ENCODE measurements around the gene RXRA.

RXRA gene

GRCh38 chr9:134370213-134370492 lies 43.9 kb downstream of the RXRA start:
- Histone ChIP-seq H4K91ac (ENCODE audit: low read depth, low read length) (no peak overlapping the region), H3K4me1 (ENCODE audit: control insufficient read depth in 1 of 2, insufficient read depth in 2 of 2, low read length in 2 of 2) (peaks cover 40 to 48% of the 10 kb centered on the region in 2 experiments), H3K9me3 (ENCODE audit: insufficient read depth, low read depth, low read length) (peaks cover 2% of the 10 kb centered on the region), H2BK12ac (ENCODE audit: low read length) (no peak overlapping the region), H2BK120ac (ENCODE audit: insufficient read depth, low read length, poor library complexity) (no peak overlapping the region), H2AFZ (ENCODE audit: insufficient read depth, low read length, poor library complexity) (no peak overlapping the region), H2AK5ac (ENCODE audit: low read length) (no peak overlapping the region), H3K27ac (ENCODE audit: low read depth, low read length) (no peak overlapping the region), H3K9ac (ENCODE audit: low read length) (no peak overlapping the region), H3K4me3 (ENCODE audit: low read depth, low read length) (no peak overlapping the region), H4K12ac (ENCODE audit: low read depth, low read length) (no peak overlapping the region), H3K36me3 (ENCODE audit: control insufficient read depth in 1 of 2, insufficient read depth in 2 of 2, low read length in 2 of 2) (no peaks in the 10 kb centered on the region), H3K4me2 (ENCODE audit: low read length) (no peak overlapping the region), H3K79me2 (ENCODE audit: control insufficient read depth, insufficient read depth, low read length, poor library complexity) (peaks cover 16% of the 10 kb centered on the region), H4K8ac (ENCODE audit: low read depth, low read length) (no peak overlapping the region), H3K4ac (ENCODE audit: low read depth, low read length) (no peak overlapping the region), H3K14ac (ENCODE audit: low read length) (no peak overlapping the region), H3K27me3 (ENCODE audit: insufficient read depth, low read length) (no peaks in the 10 kb centered on the region), H2BK5ac (ENCODE audit: low read depth, low read length, poor library complexity) (no peak overlapping the region), H3K79me1 (ENCODE audit: low read length) (peaks cover 5% of the 10 kb centered on the region), H3K23ac (ENCODE audit: low read length) (no peak overlapping the region), H3K18ac (ENCODE audit: low read length) (no peak overlapping the region)
- DNase-seq, result no peak
- WGBS (ENCODE audit: extremely low coverage, insufficient coverage, insufficient read length), result no CpG with 5 or more reads among the region's 15 CpGs

GRCh38 chr9:134370638-134371037 lies 44.4 kb downstream of the RXRA start:
- H3K18ac ChIP-seq (ENCODE audit: low read length), result no peak overlapping the region
- no peak overlapping the region for H3K27ac ChIP-seq (ENCODE audit: low read depth, low read length)
- H2BK120ac ChIP-seq (ENCODE audit: insufficient read depth, low read length, poor library complexity), result no peak overlapping the region
- H3K4me2 ChIP-seq (ENCODE audit: low read length), result no peak overlapping the region
- peaks cover 2% of the 10 kb centered on the region for H3K9me3 ChIP-seq (ENCODE audit: insufficient read depth, low read depth, low read length)
- H2AFZ ChIP-seq (ENCODE audit: insufficient read depth, low read length, poor library complexity), result no peak overlapping the region
- H3K4ac ChIP-seq (ENCODE audit: low read depth, low read length), result no peak overlapping the region
- no peak overlapping the region for H2AK5ac ChIP-seq (ENCODE audit: low read length)
- H4K12ac ChIP-seq (ENCODE audit: low read depth, low read length), result no peak overlapping the region
- H3K14ac ChIP-seq (ENCODE audit: low read length), result no peak overlapping the region
- no peak overlapping the region for H3K23ac ChIP-seq (ENCODE audit: low read length)
- H3K36me3 ChIP-seq (ENCODE audit: control insufficient read depth in 1 of 2, insufficient read depth in 2 of 2, low read length in 2 of 2), result no peaks in the 10 kb centered on the region
- no peaks in the 10 kb centered on the region for H3K27me3 ChIP-seq (ENCODE audit: insufficient read depth, low read length)
- peaks cover 5% of the 10 kb centered on the region for H3K79me1 ChIP-seq (ENCODE audit: low read length)
- H2BK12ac ChIP-seq (ENCODE audit: low read length), result no peak overlapping the region
- H4K8ac ChIP-seq (ENCODE audit: low read depth, low read length), result no peak overlapping the region
- no peak overlapping the region for H3K4me3 ChIP-seq (ENCODE audit: low read depth, low read length)
- H2BK5ac ChIP-seq (ENCODE audit: low read depth, low read length, poor library complexity), result no peak overlapping the region
- no CpG with 5 or more reads among the region's 16 CpGs for WGBS (ENCODE audit: extremely low coverage, insufficient coverage, insufficient read length)
- H3K4me1 ChIP-seq (ENCODE audit: control insufficient read depth in 1 of 2, insufficient read depth in 2 of 2, low read length in 2 of 2), result peaks cover 42 to 47% of the 10 kb centered on the region in 2 experiments
- H3K9ac ChIP-seq (ENCODE audit: low read length), result no peak overlapping the region
- H4K91ac ChIP-seq (ENCODE audit: low read depth, low read length), result no peak overlapping the region
- H3K79me2 ChIP-seq (ENCODE audit: control insufficient read depth, insufficient read depth, low read length, poor library complexity), result peaks cover 15% of the 10 kb centered on the region
- no peak for DNase-seq

- Histone ChIP-seq H2AFZ (ENCODE audit: insufficient read depth, low read length, poor library complexity) (no peak overlapping the region), H3K14ac (ENCODE audit: low read length) (no peak overlapping the region), H3K4me1 (ENCODE audit: control insufficient read depth in 1 of 2, insufficient read depth in 2 of 2, low read length in 2 of 2) (peaks cover 36 to 39% of the 10 kb centered on the region in 2 experiments), H4K91ac (ENCODE audit: low read depth, low read length) (no peak overlapping the region), H4K8ac (ENCODE audit: low read depth, low read length) (no peak overlapping the region), H3K9ac (ENCODE audit: low read length) (no peak overlapping the region), H4K12ac (ENCODE audit: low read depth, low read length) (no peak overlapping the region), H2AK5ac (ENCODE audit: low read length) (no peak overlapping the region), H3K79me2 (ENCODE audit: control insufficient read depth, insufficient read depth, low read length, poor library complexity) (peaks cover 20% of the 10 kb centered on the region), H3K23ac (ENCODE audit: low read length) (no peak overlapping the region), H3K9me3 (ENCODE audit: insufficient read depth, low read depth, low read length) (peaks cover 2% of the 10 kb centered on the region), H3K79me1 (ENCODE audit: low read length) (peaks cover 5% of the 10 kb centered on the region), H3K27ac (ENCODE audit: low read depth, low read length) (no peak overlapping the region), H2BK5ac (ENCODE audit: low read depth, low read length, poor library complexity) (no peak overlapping the region), H3K36me3 (ENCODE audit: control insufficient read depth in 1 of 2, insufficient read depth in 2 of 2, low read length in 2 of 2) (no peaks in the 10 kb centered on the region), H3K27me3 (ENCODE audit: insufficient read depth, low read length) (no peaks in the 10 kb centered on the region), H3K4me3 (ENCODE audit: low read depth, low read length) (no peak overlapping the region), H2BK120ac (ENCODE audit: insufficient read depth, low read length, poor library complexity) (no peak overlapping the region), H3K18ac (ENCODE audit: low read length) (no peak overlapping the region), H3K4me2 (ENCODE audit: low read length) (no peak overlapping the region), H2BK12ac (ENCODE audit: low read length) (no peak overlapping the region), H3K4ac (ENCODE audit: low read depth, low read length) (peak overlapping the region; percentile 1)
- WGBS (ENCODE audit: extremely low coverage, insufficient coverage, insufficient read length), result no CpG with 5 or more reads among the region's 16 CpGs
- peak; percentile 91 to 94 for DNase-seq
Observed at GRCh38 chr9:134371731-134372130, 45.5 kb downstream of the RXRA start.

- DNase-seq, result peak; percentile 83 to 86
- no CpG with 5 or more reads among the region's 16 CpGs for WGBS (ENCODE audit: extremely low coverage, insufficient coverage, insufficient read length)
- peaks cover 2% of the 10 kb centered on the region for H3K9me3 ChIP-seq (ENCODE audit: insufficient read depth, low read depth, low read length)
Observed at GRCh38 chr9:134372581-134373267, 46.5 kb downstream of the RXRA start.

More at GRCh38 chr9:134372581-134373267, 46.5 kb downstream of the RXRA start:
- Histone ChIP-seq H3K27me3 (ENCODE audit: insufficient read depth, low read length) (no peaks in the 10 kb centered on the region), H2BK120ac (ENCODE audit: insufficient read depth, low read length, poor library complexity) (no peak overlapping the region), H3K18ac (ENCODE audit: low read length) (peak overlapping the region; percentile 1), H3K79me1 (ENCODE audit: low read length) (no peaks in the 10 kb centered on the region), H2AFZ (ENCODE audit: insufficient read depth, low read length, poor library complexity) (no peak overlapping the region), H4K12ac (ENCODE audit: low read depth, low read length) (no peak overlapping the region), H3K4me1 (ENCODE audit: control insufficient read depth in 1 of 2, insufficient read depth in 2 of 2, low read length in 2 of 2) (peaks cover 27 to 30% of the 10 kb centered on the region in 2 experiments), H2BK12ac (ENCODE audit: low read length) (no peak overlapping the region), H2AK5ac (ENCODE audit: low read length) (no peak overlapping the region), H4K8ac (ENCODE audit: low read depth, low read length) (no peak overlapping the region), H4K91ac (ENCODE audit: low read depth, low read length) (no peak overlapping the region), H3K14ac (ENCODE audit: low read length) (no peak overlapping the region), H3K4me3 (ENCODE audit: low read depth, low read length) (no peak overlapping the region), H3K9ac (ENCODE audit: low read length) (no peak overlapping the region), H3K36me3 (ENCODE audit: control insufficient read depth in 1 of 2, insufficient read depth in 2 of 2, low read length in 2 of 2) (no peaks in the 10 kb centered on the region), H3K4ac (ENCODE audit: low read depth, low read length) (peak overlapping the region; percentile 63), H3K23ac (ENCODE audit: low read length) (no peak overlapping the region), H3K79me2 (ENCODE audit: control insufficient read depth, insufficient read depth, low read length, poor library complexity) (peaks cover 17% of the 10 kb centered on the region), H2BK5ac (ENCODE audit: low read depth, low read length, poor library complexity) (no peak overlapping the region), H3K27ac (ENCODE audit: low read depth, low read length) (no peak overlapping the region), H3K4me2 (ENCODE audit: low read length) (no peak overlapping the region)

Data from trophoblast cell (in vitro differentiated cells and primary cell).